ENCODE data around the gene PHKB.

PHKB gene

DNA sequence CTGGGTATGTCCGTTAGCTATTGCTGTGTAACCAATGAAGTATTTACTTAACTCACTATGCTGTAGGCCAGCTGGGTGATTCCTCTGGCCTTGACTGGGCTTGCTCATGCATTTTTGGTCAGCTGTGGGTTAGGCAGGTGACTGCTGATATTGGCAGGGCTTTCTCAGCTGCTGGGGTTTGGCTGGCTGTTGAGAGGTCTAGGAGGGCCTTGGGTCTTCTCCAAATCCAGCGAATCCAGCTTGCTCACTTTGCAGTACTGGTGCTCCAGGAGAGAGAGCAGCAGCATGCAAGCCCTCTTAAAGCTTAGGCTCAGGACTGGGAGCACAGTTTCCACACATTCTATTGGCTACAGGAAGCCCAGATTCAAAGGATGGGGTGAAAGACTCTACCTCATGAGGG lies 270.1 kb downstream of the PHKB start:
- peak; percentile 91 for DNase-seq (ENCODE audit: low read depth)

DNA sequence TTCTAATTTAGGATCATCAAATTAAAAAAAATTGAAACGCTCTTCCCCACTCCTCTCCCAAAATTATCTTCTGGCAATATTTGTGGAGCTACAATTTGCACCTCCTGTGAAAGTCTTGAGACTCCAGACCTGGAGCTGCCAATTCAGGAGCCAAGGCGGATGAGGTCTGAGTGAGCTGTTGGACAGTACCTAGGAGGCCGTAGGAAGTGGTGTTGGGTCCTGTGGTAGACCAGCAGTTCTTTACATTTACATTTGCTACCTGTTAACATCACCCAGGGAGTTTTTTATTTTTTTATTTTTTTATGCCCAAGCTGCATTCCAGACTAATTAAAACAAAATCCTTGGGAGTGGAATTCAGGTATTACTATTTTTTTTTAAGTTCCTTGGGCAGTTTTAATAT lies 271.0 kb downstream of the PHKB start:
- no peak for DNase-seq (ENCODE audit: low read depth)

- DNase-seq (ENCODE audit: low read depth), result peak; percentile 94
These were observed 271.5 kb downstream of the PHKB start for GRCh38 chr16:47732523-47733111.

DNA sequence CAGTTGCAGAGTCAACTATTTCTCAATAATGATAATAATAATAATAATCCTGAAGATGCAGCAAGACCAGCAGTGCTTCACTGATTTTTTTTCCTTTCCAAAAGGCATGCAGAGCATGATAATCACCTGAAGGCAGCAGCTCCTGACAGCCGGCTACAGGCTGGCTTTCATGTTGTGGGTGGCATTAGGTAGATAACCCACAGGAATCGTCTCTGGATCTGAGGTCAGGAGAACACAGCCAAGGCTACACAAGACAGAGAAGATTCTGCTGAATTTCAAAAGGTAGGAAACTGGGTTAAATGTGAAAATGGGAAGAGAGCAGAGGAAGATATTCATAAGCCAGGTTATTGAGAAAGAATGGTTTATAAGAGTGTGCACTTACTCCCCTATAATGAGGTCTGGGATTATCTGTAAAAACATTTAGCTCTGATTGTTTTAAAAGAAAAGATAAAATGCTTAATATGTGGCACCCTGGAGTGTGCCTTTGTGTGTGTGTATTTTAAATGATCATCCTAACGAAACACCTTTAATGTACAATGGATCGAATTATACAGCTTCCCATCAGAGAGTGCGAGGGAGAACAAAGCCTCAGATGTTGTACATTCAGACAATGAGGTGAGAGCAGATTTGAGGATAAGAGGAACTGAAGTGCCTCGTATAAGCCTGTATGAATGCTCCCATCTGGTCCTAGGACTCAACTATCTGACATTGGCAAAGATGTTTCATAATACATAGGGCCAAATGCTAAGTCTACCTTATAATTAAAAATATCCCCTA lies 273.1 kb downstream of the PHKB start:
- no peak for DNase-seq (ENCODE audit: low read depth)

DNA sequence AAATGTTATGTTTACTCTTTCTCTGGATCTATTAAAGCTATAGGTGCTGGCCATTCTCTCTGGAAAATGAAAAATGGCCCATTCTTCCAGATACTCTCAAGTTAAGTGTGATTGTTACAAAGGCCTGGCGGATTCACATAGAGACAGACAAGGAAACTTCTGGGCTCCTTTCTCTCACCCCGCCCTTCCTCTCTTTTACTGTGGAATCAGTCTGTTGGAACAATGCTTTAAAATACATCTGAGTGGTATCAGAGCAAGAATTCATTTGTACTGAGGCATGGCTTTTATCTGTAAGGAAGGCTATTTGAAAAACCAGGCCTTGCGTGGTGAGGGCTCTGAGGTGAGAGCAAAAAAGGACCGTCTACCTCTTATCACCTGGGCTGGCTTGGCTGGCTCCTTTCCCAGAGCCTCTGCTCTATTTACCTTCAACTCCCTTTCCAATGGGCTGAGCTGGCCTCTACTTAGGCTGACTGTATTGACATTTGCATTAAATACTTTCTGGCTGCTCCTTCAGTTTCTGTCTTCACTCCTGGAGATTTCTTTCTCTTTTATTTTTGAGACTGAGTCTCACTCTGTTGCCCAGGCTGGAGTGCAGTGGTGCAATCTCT lies 274.0 kb downstream of the PHKB start:
- DNase-seq (ENCODE audit: low read depth), result no peak

DNA sequence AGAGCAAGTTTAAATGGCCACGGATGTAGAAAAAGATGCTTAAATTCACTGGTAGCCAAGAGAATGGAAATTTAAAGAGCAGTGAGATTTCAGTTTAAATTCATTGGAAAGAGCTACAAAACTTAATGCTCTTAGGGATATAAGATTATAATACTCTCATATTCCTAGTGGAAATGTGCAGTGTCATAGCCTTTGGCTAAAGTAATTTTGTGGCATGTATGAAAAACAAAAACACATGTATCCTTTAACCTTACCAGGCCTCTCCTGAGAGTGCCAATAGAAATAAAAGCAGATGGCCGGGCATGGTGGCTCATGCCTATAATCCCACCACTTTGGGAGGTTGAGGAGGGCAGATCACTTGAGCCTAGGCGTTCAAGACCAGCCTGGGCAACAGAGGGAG lies 289.2 kb downstream of the PHKB start:
- no peak for DNase-seq (ENCODE audit: low read depth)
